ENCODE results near the gene NEAT1.

- TF ChIP-seq, protein P1, sequence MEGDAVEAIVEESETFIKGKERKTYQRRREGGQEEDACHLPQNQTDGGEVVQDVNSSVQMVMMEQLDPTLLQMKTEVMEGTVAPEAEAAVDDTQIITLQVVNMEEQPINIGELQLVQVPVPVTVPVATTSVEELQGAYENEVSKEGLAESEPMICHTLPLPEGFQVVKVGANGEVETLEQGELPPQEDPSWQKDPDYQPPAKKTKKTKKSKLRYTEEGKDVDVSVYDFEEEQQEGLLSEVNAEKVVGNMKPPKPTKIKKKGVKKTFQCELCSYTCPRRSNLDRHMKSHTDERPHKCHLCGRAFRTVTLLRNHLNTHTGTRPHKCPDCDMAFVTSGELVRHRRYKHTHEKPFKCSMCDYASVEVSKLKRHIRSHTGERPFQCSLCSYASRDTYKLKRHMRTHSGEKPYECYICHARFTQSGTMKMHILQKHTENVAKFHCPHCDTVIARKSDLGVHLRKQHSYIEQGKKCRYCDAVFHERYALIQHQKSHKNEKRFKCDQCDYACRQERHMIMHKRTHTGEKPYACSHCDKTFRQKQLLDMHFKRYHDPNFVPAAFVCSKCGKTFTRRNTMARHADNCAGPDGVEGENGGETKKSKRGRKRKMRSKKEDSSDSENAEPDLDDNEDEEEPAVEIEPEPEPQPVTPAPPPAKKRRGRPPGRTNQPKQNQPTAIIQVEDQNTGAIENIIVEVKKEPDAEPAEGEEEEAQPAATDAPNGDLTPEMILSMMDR (conservative IDR thresholded peaks at IDR 0.05) = no peak
- TF ChIP-seq EZH2 (IDR thresholded peaks at IDR 0.05; ENCODE audit: low read depth) = no peak
These were observed 31.6 kb upstream of the NEAT1 start for GRCh38 chr11:65390996-65391395.
